BE2C (cell line): ENCODE measurements around the gene PAN2.
"Not testable (repeated sequence)": the region's sequence is repeated elsewhere in the genome, so short reads cannot be mapped to it uniquely, and the experiment has no call there.

Experiments used
- DNase-seq: peaks from one replicate; pipeline ENCODE4 v3.0.0-alpha.2; 2020
- H3K27me3 ChIP-seq: fragments of 250-450 bp; sonication (Bioruptor Pico); 2 replicates; pipeline ENCODE4 v1.5.1; 2020; ENCODE audit warnings: mild to moderate bottlenecking
- H3K36me3 ChIP-seq: fragments of 250-450 bp; sonication (Bioruptor Pico); 2 replicates; pipeline ENCODE4 v1.5.1; 2020; ENCODE audit warnings: mild to moderate bottlenecking
- H3K4me1 ChIP-seq: fragments of 250-450 bp; sonication (Bioruptor Pico); 2 replicates; pipeline ENCODE4 v1.5.1; 2020
- H3K4me3 ChIP-seq: 2 replicates; pipeline ENCODE4 v1.5.1; 2011; ENCODE audit warnings: low read depth, low read length
- H3K9me3 ChIP-seq: fragments of 250-450 bp; sonication (Bioruptor Pico); 2 replicates; pipeline ENCODE4 v1.5.1; 2020
- TF ChIP-seq, protein P1 (sequence below): IDR thresholded peaks from 2 replicates; pipeline ENCODE4 v1.5.1; 2012; ENCODE audit warnings: mild to moderate bottlenecking, low read depth, low read length

PAN2 gene

DNA sequence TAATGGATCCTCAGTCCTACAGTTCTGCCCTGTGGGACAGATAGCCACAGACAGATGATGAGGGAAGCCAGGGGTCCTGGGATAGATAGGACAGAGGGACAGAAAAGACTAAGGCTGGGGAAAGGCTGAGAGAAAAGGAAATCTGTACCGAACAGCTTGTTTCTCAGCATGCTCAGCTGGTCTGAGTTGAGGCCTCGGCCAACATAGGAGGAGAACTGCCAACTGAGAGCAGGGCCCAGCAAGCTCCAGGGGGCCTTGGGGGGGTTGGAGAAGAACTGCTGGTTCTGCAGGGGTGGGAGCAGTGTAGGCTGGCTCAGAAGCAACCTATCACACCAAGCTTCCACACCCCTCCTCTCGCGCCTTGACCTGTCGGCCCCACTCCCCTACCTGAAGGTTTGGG is 15.0 kb upstream of the PAN2 start:
- no peak overlapping the region for H3K4me3 ChIP-seq
- TF ChIP-seq, protein P1, sequence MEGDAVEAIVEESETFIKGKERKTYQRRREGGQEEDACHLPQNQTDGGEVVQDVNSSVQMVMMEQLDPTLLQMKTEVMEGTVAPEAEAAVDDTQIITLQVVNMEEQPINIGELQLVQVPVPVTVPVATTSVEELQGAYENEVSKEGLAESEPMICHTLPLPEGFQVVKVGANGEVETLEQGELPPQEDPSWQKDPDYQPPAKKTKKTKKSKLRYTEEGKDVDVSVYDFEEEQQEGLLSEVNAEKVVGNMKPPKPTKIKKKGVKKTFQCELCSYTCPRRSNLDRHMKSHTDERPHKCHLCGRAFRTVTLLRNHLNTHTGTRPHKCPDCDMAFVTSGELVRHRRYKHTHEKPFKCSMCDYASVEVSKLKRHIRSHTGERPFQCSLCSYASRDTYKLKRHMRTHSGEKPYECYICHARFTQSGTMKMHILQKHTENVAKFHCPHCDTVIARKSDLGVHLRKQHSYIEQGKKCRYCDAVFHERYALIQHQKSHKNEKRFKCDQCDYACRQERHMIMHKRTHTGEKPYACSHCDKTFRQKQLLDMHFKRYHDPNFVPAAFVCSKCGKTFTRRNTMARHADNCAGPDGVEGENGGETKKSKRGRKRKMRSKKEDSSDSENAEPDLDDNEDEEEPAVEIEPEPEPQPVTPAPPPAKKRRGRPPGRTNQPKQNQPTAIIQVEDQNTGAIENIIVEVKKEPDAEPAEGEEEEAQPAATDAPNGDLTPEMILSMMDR = no peak
- no peaks in the 10 kb centered on the region for H3K27me3 ChIP-seq
- H3K9me3 ChIP-seq = no peaks in the 10 kb centered on the region
- H3K36me3 ChIP-seq = no peaks in the 10 kb centered on the region
- DNase-seq = no peak
- H3K4me1 ChIP-seq = no peaks in the 10 kb centered on the region

DNA sequence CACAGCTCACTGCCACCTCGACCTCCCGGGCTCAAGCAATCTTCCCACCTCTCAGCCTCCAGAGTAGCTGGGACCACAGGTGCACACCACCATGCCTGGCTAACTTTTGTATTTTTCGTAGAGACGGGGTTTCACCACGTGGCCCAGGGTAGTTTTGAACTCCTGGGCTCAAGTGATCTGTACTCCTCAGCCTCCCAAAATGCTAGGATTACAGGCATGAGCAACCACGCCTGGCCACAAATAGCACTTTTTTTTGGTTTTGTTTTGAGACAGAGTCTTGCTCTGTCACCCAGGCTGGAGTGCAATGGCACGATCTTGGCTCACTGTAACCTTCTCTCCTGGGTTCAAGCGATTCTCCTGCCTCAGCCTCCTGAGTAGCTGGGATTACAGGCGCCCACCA is 13.5 kb upstream of the PAN2 start:
- not testable (repeated sequence) for H3K4me3 ChIP-seq, H3K36me3 ChIP-seq, H3K9me3 ChIP-seq, H3K4me1 ChIP-seq, H3K27me3 ChIP-seq, DNase-seq

DNA sequence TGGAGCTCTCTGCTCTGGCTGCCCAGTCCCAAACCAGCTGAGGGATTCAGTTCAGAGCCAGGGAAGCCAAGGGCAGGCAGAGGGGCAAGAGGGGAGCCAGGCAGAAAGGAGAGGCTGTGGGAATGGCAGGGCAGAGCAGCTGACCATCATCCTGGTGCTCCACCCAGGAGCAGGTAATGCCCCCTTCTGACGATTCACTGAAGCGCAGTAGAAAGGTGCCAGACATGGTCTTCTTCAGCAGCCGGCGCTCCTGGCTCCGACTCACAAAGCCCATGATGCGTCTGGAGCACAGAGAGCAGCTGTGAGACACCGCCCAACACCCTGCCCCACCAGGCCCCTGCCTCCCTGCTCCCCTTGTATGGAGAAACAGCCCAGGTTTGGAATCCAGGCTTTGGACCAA is 12.9 kb upstream of the PAN2 start:
- Histone ChIP-seq H3K27me3 (no peaks in the 10 kb centered on the region), H3K4me1 (no peaks in the 10 kb centered on the region), H3K4me3 (no peak overlapping the region), H3K9me3 (no peaks in the 10 kb centered on the region), H3K36me3 (no peaks in the 10 kb centered on the region)
- TF ChIP-seq, protein P1 = peak; percentile 30
- DNase-seq = peak; percentile 43

DNA sequence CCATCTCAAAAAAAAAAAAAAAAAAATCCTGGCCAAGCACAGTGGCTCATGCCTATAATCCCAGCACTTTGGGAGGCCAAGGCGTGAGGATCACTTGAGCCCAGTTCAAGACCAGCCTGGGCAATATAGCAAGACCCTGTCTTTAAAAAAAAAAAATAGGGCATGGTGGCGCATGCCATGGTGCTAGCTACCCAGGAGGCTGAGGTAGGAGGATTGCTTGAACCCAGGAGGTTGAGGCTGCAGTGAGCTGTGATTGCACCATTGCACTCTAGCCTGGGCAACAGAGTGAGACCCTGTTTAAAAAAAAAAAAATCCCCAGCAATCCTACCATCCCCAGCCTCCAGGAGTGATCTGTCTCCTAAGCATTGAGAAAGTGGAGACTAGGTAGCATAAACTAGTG is 8.5 kb upstream of the PAN2 start:
- not testable (repeated sequence) for H3K27me3 ChIP-seq, H3K4me1 ChIP-seq, DNase-seq, H3K9me3 ChIP-seq, H3K4me3 ChIP-seq, H3K36me3 ChIP-seq

DNA sequence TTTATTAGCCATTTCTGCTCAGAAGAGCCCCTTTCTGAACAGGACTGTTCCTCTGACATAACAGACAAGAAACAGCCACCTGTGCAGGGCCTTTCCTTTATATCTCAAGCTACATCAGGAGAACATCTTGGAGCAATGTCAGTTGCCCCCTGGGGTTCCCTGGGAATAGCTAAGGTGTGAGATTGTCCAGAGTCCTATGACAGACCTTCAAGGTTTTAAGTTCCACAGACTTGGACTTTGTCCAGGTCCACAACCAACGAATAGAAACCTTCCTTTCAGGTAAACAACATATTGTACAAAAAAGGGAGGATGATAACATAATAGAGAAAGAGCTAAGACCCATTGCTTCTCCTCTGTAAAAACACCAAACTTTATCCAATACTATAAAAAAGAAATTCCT is 7.8 kb upstream of the PAN2 start:
- TF ChIP-seq, protein P1 = no peak
- no peaks in the 10 kb centered on the region for H3K4me1 ChIP-seq
- no peaks in the 10 kb centered on the region for H3K27me3 ChIP-seq
- no peaks in the 10 kb centered on the region for H3K9me3 ChIP-seq
- no peak overlapping the region for H3K4me3 ChIP-seq
- no peaks in the 10 kb centered on the region for H3K36me3 ChIP-seq
- no peak for DNase-seq

DNA sequence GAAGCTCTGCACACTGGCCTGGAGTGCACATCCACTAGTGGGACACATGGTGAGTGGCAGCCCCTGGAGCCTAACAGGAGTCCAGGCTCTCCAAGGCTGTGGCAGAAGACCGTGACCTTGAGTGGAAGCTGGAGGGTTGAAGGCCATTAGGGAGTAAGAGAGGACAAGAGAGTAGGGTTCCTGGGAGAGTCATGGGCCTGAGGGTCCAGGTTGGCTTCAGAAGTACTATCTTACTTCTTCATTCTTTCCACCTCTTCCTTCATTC is 5.3 kb upstream of the PAN2 start:
- no peak overlapping the region for H3K4me3 ChIP-seq
- no peaks in the 10 kb centered on the region for H3K9me3 ChIP-seq
- H3K27me3 ChIP-seq = no peaks in the 10 kb centered on the region
- no peaks in the 10 kb centered on the region for H3K36me3 ChIP-seq
- no peaks in the 10 kb centered on the region for H3K4me1 ChIP-seq
- TF ChIP-seq, protein P1 = no peak
- no peak for DNase-seq

DNA sequence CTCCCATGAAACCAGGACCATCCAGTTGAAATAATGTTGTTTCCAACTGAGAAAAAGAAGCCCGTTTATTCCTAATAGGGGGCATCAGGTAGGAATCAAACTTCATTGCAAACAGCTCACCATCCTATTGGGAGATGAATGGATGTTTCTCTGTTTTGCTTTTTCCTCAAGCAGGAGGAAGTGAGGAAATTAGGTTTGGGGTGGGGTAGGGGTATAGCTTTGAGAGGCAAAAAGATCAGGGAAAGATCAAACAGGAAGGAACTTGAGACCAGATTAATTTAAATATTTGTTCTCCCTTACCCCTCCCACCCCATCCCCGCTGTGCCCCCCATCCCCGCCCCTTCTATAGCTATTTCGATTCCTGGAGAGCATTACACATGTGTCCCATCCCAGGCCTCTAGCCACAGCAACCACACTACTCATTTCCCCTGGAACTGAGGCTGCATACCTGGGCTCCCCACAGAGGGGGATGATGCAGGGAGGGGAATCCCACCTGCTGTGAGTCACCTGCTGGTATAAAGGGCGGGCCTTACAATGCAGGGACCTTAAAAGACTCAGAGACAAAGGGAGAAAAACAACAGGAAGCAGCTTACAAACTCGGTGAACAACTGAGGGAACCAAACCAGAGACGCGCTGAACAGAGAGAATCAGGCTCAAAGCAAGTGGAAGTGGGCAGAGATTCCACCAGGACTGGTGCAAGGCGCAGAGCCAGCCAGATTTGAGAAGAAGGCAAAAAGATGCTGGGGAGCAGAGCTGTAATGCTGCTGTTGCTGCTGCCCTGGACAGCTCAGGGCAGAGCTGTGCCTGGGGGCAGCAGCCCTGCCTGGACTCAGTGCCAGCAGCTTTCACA is 4.7 kb upstream of the PAN2 start, which contains the start of gene IL23A:
Gene IL23A (plus strand): TSS at position 577 of the 850 bp plus-strand sequence. CDS start 161 bp downstream, at position 738.
- no peak for DNase-seq
- no peaks in the 10 kb centered on the region for H3K36me3 ChIP-seq
- TF ChIP-seq, protein P1 = no peak
- no peak within 1 kb of the TSS for H3K4me3 ChIP-seq
- no peaks in the 10 kb centered on the region for H3K4me1 ChIP-seq
- H3K27me3 ChIP-seq = no peaks in the 10 kb centered on the region
- no peaks in the 10 kb centered on the region for H3K9me3 ChIP-seq
